Left ventricle myocardium superior (tissue), 1 donor: ENCODE data around the gene APH1B. TPM values are rescaled to one million over a fixed set of nuclear protein-coding genes. Genes with fewer than 3 reads are reported as not detected.

Experiments
- ATAC-seq: fragments of 200-7000 bp; cut with Tn5 transposase; one replicate; pipeline ENCODE4 v1.9.1; 2020; ENCODE audit warnings: mild to moderate bottlenecking, moderate library complexity
- DNase-seq: peaks from one replicate; pipeline ENCODE4 v3.0.0-alpha.2; 2020
- intact Hi-C: fragments of 100-400 bp; cut with micrococcal nuclease; formaldehyde crosslinking; loops from one replicate; pipeline ENCODE4 v1.11.0; 2022
- total RNA-seq: library from RNA; stranded (reverse); fragmentation: NEBNext Ultra II Directional; extraction: Animal tissue kit (Norgen Biotek cat#: 25700); gene quantifications from one replicate; pipeline ENCODE4 v1.2.1, GENCODE V29; 2021
- donor health status: DM: no; HTN: yes; CAD: no; lungs with severe emphysema.

The APH1B gene
- total RNA-seq, 1 donor from 2014 or later, result 5.6 TPM

- DNase-seq (no peak), ATAC-seq (no peak)
- intact Hi-C loops, result no loop called here
These were observed 27.0 kb upstream of the APH1B start for GRCh38 chr15:63250312-63250965.

GRCh38 chr15:63251701-63252100 is 25.7 kb upstream of the APH1B start:
- ATAC-seq (no peak), DNase-seq (no peak)
- intact Hi-C loops, result no loop called here

- DNase-seq, result no peak
- intact Hi-C loops, result no loop called here
- no peak for ATAC-seq
These were observed 25.1 kb upstream of the APH1B start for GRCh38 chr15:63252292-63252691.

- no peak for ATAC-seq
- intact Hi-C loops, result no loop called here
- DNase-seq, result no peak
These were observed 22.4 kb upstream of the APH1B start for GRCh38 chr15:63254991-63255390.

- intact Hi-C loops, result no loop called here
- DNase-seq (no peak), ATAC-seq (no peak)
These were observed 21.9 kb upstream of the APH1B start for GRCh38 chr15:63255489-63255990.

DNA sequence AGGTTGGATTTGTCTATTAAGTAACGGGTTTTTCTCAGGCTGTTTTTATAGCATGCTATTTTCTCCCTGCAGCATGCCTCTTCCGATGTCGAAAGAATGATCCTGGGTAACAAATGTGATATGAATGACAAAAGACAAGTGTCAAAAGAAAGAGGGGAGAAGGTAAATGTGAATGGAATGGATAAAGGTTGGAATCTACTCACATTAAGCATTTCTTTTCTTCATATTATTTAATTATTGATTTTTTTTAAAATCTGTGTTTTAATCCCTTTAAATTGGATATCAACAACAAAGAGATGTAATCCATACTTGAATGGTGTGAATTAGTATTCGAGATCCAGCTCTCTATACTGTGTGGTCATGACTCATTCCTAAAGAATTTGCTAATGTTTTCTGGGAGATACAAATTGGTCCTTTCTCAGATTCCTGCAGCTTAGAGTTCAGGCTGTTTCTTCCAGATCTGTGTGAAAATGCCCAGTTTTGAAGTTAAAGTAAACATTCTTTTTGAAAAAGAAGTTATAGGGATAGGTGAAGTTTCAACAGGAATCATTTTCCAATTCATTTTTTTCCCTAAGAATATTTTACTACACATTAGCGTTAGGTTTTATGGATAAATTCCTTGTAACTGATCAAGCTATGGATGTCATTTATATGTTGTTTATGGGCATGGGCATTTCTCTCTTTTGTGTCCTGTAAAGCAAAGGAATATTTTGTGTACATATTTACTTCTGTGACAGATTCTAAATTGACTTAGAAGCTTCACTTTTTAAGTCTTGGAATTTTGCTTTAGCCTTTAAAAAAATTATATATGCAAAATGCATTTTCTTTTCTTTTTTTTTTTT is 20.8 kb upstream of the APH1B start:
- ATAC-seq (no peak), DNase-seq (no peak)
- intact Hi-C loops, result no loop called here

GRCh38 chr15:63258658-63259057 is 18.7 kb upstream of the APH1B start:
- no peak for DNase-seq
- intact Hi-C loops, result no loop called here
- no peak for ATAC-seq

GRCh38 chr15:63260791-63261190 is 16.6 kb upstream of the APH1B start:
- ATAC-seq, result no peak
- intact Hi-C loops, result no loop called here
- DNase-seq, result no peak

DNA sequence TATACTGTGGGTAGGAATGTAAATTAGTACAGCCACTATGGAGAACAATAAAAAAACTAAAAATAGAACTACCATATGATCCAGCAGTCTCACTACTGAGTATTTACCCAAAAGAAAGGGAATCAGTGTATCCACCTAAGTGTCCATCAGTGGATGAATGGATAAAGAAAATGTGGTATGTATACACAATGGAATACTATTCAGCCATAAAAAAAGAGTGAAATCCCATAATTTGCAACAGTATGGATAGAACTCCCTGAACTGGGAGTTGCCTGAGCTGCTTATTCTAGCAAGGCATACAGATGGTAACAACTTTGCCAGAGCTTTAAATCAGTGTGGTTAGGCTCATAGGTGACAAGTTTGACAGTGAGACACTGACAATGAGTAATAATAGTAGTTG is 16.1 kb upstream of the APH1B start:
- DNase-seq (no peak), ATAC-seq (no peak)
- intact Hi-C loops, result no loop called here

- ATAC-seq, result no peak
- intact Hi-C loops, result no loop called here
- no peak for DNase-seq
These were observed 13.9 kb upstream of the APH1B start for GRCh38 chr15:63263519-63263918.

DNA sequence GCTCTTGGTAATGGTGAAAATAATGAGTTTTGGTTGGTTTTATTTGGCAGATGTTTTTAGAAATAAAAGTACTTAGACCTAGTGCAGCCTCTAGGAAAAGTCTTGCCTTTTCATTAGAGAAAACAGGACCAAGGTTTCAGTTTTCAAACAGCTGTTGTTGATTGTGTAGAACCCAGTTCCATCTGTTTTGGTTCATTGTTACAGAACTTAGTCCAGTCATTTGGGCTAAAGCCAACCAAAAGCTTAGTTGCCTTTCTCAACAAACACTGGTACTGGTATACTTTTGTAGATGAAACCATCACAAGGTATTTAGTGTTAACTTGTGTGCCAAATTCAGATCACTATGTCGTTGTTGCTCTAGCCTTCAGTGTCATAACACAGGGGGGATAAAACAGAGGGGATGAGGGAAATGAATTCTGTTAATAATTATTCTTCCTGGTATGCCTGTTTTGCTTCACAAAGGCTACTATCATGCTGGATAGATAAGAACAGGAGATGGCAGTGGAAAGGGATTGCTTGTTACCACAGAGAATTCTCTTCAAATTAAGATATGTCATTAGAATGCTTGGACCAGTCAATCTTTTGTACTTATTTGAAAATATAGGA is 12.6 kb upstream of the APH1B start:
- intact Hi-C loops, result no loop called here
- DNase-seq, result no peak
- peak; percentile 11 for ATAC-seq

DNA sequence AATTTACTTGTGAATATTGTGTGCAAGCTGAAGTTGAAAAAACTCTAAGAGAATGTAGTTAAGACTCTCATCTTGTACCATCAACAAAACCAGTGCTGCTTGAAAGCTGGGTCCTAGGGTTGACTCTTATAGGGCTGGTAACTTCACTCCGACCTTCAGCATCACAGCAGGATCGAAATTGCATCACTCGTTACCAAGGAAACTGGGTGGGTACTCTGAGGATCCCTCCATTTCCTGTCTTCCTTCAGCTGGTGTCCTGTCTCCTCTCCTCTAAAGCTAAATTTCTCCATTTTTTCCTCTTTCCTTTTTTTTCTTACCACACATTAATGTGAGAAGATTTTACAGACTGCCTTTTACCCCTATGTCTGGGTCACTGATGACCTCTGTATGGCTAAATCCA is 3.0 kb upstream of the APH1B start:
- intact Hi-C loops, result no loop called here

GRCh38 chr15:63276342-63277037 is 915 bp upstream of the APH1B start:
- intact Hi-C loops, result no loop called here
- DNase-seq (no peak), ATAC-seq (peak; percentile 16)

More for the DNA sequence above, 3.0 kb upstream of the APH1B start:
- no peak for ATAC-seq
- no peak for DNase-seq

- no peak for DNase-seq
These were observed 570 bp downstream of the APH1B start for GRCh38 chr15:63277893-63278456.

DNA sequence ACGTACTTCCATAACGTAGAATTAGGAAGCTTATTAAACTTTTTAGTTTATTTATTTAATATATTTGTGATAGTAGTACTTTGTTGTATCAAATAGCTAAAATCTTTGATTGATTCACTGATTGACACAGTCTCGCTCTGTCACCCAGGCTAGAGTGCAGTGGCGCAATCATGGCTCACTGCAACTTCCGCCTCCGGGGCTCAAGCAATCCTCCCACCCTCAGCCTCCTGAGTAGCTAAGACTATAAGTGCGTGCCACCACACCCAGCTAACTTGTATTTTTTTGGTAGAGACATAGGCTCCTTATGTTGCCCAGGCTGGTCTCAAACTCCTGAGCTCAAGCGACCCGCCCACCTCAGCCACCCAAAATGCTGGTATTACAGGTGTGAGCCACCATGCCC is 5.7 kb downstream of the APH1B start:
- ATAC-seq (peak; percentile 46), DNase-seq (peak; percentile 56)
- intact Hi-C loops, result no loop called here

More at GRCh38 chr15:63277893-63278456, 570 bp downstream of the APH1B start:
- intact Hi-C loops, result no loop called here
- no peak for ATAC-seq

DNA sequence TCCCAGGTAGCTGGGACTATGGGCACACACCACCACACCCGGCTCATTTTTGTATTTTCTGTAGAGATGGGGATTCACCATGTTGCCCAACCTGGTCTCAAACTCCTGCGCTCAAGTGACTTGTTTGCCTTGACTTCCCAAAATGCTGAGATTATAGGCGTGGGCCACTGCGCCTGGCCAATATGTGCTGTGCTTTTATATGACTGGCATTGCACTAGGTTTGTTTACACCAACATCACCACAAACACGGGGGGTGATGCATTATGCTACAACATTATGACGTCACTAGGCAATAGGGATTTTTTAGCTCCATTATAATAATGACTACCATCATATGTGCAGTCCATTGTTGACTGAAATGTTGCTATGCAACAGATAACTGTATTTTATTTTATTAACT is 6.9 kb downstream of the APH1B start:
- intact Hi-C loops, result no loop called here
- DNase-seq (no peak), ATAC-seq (no peak)

- DNase-seq (no peak), ATAC-seq (no peak)
- intact Hi-C loops, result no loop called here
These were observed 9.7 kb downstream of the APH1B start for GRCh38 chr15:63287109-63287508.

- ATAC-seq (no peak), DNase-seq (no peak)
- intact Hi-C loops, result no loop called here
These were observed 10.9 kb downstream of the APH1B start for GRCh38 chr15:63288342-63288741.

DNA sequence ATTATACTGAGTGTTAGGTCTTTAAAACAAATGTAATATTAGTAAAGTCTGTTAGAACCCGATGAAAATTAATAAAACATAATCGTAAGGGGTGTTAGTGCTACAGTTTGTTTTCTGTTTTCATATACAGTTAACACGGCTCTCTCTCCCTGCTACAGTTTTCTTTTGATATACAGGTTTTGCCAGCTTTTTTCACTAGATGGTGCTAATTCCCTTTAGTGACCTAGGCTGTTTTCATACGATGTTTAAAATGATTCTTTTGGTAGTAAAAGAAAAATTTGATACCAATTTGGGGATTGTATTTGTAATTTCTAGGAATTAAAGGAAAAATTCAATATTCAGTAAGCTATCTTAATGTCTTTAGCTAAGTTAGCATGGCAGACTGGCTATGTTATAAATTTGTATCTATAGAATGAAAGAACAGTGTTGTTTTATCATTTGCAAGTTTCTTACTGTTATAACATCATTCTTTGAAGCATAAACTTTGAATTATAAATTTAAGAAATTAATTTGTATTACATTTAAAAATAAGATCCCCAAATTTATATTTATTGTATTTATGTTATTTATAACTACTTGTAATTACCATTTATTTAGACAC is 11.5 kb downstream of the APH1B start:
- DNase-seq (no peak), ATAC-seq (peak; percentile 63)

More for the DNA sequence above, 11.5 kb downstream of the APH1B start:
- intact Hi-C loops, result loop anchor here (1.0 kb wide), 1 partner anchor 114 kb away; no protein-coding TSS in a partner anchor
